IPS-11a (cell line): Measurements from ENCODE around the gene ZSWIM5.

Source experiments
- H3K4me3 ChIP-seq: one replicate; pipeline ENCODE4 v1.5.1; 2013; ENCODE audit warnings: low read depth, low read length, control low read depth

Gene ZSWIM5

DNA sequence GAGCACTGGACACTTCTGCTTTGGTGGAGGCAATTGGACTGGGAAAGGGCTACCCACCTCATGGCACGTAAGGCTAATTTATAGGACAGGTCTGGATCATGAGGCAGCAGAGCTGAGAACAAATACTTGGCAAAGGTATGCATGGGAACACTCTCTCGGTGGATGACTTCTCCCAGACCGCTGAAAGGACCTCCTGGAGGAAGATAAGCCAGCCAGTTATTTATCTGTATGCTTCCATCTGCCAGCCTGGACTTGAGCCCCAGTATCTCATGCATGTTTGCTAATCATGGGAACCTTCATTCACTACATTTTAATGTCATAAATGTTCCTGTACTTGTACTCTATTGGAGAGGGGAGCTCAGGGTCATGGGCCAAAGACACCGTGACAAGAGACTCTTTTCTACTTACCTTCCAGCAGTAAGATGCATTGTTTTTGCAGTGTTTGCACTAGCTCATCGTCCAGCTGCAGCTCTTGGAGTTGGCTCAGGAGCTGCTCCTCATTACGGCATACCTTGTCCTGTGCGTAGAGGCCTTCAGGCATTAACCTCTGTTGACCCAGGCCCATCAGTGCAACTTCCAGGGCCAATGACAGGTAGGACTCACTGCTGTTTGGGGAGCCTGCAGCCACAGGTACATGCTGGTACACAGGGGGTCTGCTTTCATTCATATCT lies 170.6 kb downstream of the ZSWIM5 start:
- H3K4me3 ChIP-seq: no peak overlapping the region

- H3K4me3 ChIP-seq: no peak overlapping the region
Measured at GRCh38 chr1:45033356-45033755, 173.0 kb downstream of the ZSWIM5 start.

DNA sequence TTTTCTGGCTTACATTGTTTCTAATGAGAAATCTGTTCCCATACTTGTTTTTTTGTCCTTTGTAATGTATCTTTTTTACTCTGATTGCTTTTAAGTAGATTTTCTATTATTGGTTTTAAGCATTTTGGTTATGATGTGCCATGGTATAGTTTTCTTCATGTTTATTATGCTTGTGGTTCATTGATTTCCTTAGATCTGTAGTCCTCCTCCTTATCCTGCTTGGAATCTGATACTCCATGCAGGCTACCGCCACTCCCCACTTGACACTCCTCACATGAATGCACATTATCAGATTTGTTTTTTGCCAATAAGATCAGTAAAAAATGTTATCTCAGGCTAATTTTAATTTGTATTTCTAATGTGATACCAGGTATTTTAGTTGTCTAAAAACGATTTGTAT lies 173.6 kb downstream of the ZSWIM5 start:
- H3K4me3 ChIP-seq: no peak overlapping the region

DNA sequence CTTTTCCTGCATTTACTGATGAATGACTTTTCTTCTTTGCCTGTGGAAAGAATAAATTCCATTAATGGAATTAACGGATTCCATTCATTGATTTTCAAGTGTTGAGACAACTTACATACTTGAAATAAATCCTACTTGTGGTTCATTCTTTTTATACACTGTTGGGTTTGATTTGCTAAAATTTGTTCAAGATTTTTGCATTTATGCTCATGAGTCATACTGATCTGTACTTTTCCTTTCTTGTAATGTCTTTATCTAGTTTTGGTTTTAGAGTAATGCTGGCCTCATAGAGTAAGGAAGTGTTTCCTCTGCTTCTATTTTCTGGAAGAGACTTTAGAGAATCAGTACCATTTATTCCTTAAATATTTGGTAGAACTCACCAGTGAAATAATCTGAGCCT lies 180.0 kb downstream of the ZSWIM5 start:
- no peak overlapping the region for H3K4me3 ChIP-seq

DNA sequence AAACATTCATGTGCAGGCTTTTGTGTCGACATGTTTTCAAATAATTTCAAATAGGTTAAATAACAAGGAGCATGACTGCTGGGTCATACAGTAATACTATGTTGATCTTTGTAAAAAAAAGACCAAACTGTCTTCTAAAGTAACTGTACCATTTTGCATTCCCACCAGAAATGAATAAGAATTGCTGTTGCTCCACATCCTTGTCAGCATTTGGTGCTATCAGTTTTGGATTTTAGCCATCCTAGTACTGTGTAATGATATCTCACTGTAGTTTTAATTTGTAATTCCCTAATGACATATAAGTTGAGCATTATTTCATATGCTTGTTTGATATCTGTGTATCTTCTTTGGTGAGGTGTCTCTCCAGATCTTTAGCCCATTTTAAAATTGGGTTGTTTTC lies 182.7 kb downstream of the ZSWIM5 start:
- no peak overlapping the region for H3K4me3 ChIP-seq

DNA sequence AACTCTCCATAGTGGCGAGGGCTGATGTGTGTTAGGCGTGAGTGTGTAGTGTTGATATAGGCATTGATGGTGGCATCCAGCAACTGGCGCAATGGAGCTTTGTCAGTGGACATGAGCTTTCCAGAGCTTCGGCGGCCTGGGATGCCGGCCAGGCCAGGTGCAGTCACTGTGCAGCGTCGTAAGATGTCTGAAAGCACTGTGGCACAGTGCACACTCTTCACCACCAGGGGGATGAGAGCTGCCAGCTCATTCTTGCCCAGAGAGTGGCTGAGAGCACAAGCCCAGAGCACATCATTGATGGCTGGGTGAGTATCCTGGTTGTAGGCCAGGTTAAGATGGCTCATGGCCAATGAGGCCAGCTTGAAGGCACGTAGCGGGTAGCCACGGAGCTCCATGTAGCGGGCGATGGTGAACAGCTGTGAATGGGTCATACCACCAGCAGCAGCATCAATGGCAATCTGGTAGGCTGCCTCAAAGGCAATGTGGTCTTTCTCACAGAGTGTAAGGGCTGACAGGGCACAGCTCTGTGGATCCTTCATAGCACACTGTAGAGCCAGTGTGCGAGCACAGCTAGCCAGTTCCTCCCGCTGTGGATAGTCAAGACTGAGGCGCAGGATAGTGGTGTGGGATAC lies 187.7 kb downstream of the ZSWIM5 start:
- H3K4me3 ChIP-seq: no peak overlapping the region

DNA sequence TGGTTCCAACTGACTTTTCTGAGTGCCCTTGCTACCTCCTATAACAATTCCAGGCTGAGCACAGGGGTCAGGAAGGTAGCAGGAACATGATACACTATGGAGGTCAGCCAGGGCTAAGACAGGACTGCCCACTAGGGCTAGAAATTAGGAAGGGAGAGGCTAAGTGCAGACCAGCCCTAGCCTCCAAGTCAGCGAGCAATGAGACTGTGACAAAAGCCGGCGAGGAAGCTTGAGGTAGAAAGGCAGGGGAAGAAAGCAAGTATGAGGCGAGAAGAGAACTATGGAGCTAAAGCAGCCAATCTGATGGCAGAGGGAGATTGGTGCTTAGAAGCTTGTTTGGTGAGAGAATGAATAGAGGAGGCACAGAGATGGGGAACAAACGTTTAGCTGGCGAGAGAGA lies 189.6 kb downstream of the ZSWIM5 start:
- H3K4me3 ChIP-seq: no peak overlapping the region

GRCh38 chr1:45016090-45016697 lies 190.2 kb downstream of the ZSWIM5 start:
- no peak overlapping the region for H3K4me3 ChIP-seq

DNA sequence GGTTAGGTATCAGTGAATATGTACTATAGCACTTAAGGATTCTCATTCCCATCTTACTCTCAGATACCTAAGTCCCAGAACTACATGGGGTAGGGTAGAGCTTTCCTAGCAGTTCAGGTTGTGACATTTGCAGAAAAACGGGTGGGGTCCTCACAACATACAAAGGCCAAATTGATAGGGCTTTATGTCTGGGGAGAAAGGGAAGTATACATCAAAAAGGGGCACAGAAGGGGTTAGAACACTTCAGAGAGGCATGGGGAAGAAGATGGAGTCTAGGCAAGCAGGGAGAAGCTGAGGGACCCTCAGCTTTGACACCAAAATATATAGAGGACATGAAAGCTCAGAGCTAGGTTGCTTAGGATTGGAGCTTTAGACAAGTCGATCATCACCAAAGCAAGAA lies 190.7 kb downstream of the ZSWIM5 start:
- H3K4me3 ChIP-seq: no peak overlapping the region

- H3K4me3 ChIP-seq: no peak overlapping the region
Measured at GRCh38 chr1:45014321-45015028, 191.9 kb downstream of the ZSWIM5 start.

GRCh38 chr1:45013551-45014209 lies 192.7 kb downstream of the ZSWIM5 start:
- no peak overlapping the region for H3K4me3 ChIP-seq

DNA sequence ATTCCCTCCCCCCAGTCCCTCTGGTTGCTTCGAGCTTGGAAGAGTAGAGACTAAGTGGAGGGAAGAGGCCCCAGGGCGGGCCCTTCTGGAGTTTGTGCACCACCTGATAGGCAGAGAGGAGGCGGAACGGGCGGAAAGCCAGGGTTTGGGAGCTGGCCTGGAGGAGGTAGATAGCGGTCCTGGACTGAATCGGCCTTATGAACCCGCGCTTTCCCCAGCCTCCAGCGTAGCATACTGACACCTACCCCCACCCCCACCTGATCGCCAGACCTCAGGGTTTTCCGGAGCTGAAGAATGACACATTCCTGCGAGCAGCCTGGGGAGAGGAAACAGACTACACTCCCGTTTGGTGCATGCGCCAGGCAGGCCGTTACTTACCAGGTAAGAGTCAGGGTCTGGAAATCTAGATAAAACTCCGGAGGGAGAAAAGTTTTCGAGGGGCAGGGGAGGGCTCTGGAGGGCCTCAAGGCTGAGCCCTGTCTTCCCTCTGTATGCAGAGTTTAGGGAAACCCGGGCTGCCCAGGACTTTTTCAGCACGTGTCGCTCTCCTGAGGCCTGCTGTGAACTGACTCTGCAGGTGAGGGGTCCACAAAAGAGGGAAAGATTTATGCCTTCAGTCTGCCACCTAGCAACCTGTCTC lies 193.6 kb downstream of the ZSWIM5 start:
- H3K4me3 ChIP-seq: peak overlapping the region; percentile 58

DNA sequence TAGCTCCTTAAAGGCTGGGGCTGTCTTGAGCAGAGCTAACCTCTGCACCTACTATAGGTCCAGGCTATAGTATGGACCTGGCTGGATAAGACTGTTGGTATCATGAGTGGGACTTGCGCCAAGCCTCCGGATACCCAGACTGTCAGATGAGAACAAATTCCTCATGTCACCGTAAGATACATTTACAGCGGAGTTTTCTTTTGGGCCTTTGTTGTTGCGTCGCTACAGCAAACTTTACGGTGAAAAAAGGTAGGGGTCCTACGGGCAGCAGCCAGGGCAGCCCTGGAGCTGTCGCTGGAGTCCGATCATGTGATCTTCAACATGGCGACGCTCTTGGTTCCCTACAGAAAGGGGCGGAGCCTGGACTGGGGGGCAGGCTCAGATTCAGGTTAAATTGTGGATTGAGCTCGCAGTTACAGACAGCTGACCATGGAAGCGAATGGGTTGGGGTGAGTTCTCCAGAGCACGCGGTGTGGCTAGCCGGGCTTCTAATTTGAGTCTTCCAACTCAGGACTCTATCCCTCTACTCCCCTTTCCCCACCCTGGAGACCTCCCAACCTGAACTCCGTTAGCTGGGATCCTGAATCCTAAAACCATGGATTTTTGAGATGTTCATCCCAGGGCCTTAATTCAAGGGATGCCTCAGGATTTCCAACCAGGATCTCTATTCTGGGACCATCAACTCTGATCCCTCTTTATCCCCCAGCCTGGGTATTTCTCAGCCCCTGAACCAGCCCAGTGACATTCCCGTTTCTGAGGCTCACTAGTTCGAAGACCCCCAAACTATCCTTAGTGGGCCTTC lies 194.4 kb downstream of the ZSWIM5 start, which contains the start of gene UROD:
Gene UROD (plus strand): TSS at position 418 of the 802 bp plus-strand sequence. CDS start 12 bp downstream, at position 430.
- H3K4me3 ChIP-seq: peak within 1 kb of the TSS; percentile 58

DNA sequence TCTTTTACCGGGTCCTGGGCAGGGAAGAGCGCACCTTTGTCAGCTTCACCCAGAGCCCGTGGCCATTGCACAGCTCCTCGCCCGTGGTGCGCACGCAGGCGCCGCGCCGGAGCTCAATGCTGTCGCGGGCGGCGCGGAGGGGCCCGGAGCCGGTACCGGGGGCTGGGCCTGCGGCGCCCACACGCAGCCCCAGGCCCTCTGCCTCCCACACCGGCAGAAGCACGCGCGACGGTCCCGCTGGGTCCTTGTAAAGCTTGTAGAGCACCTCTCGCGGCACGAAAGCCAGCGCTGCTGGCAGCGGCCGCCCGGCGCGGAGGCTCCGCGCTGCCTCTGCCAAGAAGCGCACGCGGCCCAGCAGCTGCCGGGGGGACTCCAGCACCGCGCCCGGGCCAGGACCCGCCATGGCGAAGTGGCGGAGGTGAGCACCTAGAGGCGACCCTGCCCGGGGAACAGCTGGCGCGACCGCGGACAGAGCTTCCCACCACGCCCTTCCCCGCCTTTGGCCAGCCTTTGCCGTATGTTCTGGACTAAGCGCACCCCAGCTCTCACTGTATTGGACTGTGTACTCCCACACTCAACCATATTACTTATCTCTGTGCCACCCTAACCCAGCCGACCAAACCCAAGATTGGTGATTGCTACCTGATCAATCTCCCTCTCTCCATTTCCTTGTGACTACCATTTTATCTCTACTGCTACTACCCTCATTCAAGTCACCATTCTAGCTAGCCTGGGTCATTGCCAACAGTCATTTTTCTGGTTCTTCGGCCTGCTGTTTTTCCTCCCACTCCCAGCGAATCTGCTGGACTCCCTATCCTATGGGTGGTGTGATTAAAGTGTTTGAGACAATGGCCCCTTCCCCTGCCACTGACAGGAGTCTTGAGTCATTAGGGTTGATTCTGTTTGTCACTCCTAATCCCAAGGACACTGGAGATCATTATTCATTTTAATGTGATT lies 195.3 kb downstream of the ZSWIM5 start, which contains the start of gene HECTD3:
Gene HECTD3 (minus strand): TSS at position 470 of the 957 bp plus-strand sequence. CDS start 67 bp downstream, at position 403.
- H3K4me3 ChIP-seq: peak within 1 kb of the TSS; percentile 58

DNA sequence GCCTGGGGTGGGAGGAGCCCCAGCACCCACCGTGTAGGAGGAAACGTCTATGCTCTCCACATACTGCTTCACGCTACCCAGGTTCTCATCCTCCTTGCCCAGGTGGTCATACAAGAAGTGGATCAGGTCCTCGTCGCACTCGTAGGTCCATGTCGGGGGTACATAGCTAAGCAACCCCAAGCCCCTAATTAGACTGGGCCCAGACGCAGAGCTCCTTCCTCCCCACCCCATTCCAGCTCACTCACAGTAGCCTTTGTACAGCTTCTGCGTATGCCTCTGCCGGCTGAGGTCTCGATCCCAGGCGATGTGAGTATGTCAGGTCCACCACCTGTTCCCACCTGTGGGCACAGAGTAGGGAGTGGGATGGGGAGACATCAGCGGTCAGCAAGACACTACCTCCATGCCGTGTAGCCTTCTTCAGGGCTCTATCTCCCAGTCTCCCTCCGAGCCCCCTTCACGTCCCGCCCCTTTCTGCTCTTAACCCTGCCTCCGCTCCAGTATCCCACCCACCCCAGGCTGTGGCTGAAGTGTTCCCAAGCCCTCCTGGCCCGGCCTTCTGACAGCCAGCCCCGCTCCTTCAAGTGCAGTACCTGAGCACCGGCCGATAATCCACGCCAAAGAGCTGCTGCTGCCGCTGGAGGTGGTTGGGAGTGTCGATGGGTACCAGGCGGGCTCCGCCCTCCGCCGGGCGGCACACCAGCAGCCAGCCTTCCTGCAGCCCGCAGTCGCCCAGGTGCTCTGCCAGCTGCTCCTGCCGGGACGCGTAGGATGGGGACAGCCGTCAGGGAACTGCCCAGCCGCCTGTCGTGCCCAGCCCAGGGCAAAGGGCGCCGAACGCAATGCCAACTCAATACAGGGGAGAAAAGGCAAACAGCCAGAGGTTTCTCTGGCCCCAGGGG lies 196.2 kb downstream of the ZSWIM5 start:
- peak overlapping the region; percentile 57 for H3K4me3 ChIP-seq

DNA sequence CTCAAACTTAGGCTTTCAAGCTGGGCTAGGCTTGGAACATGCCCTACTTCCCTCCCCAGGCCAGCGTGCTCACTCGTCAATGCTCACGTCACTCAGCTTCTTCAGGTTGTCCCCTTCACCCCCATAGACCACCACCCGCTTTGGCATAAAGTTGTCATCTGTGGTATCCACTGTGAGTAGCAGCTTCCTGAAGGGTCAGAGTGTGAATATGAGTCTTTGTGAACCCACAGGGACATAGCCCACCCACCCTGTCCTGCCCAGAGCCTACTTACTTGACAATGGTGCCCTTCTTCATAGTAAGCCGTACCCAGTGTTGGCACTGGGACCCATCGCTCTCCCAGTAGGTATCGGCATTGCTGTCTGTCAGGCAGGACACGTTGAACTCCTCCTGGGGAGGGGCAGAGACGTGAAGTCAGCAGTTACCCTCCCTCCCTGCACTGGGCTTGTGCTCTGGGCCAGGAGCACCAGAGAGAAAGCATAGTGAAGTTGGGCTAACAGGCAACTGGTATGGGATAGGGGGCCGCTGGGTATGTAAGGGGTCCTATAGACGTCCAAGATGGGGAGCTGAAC lies 197.0 kb downstream of the ZSWIM5 start:
- H3K4me3 ChIP-seq: no peak overlapping the region

GRCh38 chr1:45008516-45008915 lies 197.9 kb downstream of the ZSWIM5 start:
- H3K4me3 ChIP-seq: no peak overlapping the region
